ENCODE results near the gene OR2AG2. TPM values are rescaled to one million over a fixed set of nuclear protein-coding genes. Genes with fewer than 3 reads are reported as not detected.

OR2AG2 gene
- 11.1 and 11.8 TPM in 2 replicates for total RNA-seq (2011; cell fraction: chromatin; rRNA removed; ENCODE audit: low replicate concordance)
- total RNA-seq (2011; cell fraction: nucleolus; rRNA removed), result 4.7 and 6.4 TPM in 2 replicates
- total RNA-seq (2011; cell fraction: nucleoplasm; rRNA removed), result 17.2 and 55.7 TPM in 2 replicates
- 0.23 and 0.65 TPM in 2 replicates for total RNA-seq (2014; rRNA removed)
- total RNA-seq (2014; rRNA removed; fragmentation: Illumina TruSeq; extraction: Trizol), result 0.73 and 0.77 TPM in 2 replicates
- 0.38 and 0.58 TPM in 2 replicates for total RNA-seq (2015; rRNA removed; fragmentation: Illumina TruSeq; extraction: Trizol)
- 0.42 and 0.55 TPM in 2 replicates for total RNA-seq (2021)
- polyA plus RNA-seq (2011; rRNA removed), result 0.66 and 0.91 TPM in 2 replicates
- polyA plus RNA-seq (2011; cell fraction: cytosol; rRNA removed), result 0.74 and 1.4 TPM in 2 replicates
- polyA plus RNA-seq (2011; cell fraction: nucleus; rRNA removed), result 1.0 and 3.0 TPM in 2 replicates
- polyA plus RNA-seq (2012), result 0.29 and 1.0 TPM in 2 replicates
- polyA plus RNA-seq (2014; fragmentation: Illumina TruSeq; extraction: Trizol), result 0.71 and 0.79 TPM in 2 replicates
- under 1 TPM; 0.15 to 0.18 TPM for polyA plus RNA-seq (2014; fragmentation: Nextera tagmentation; extraction: Ambion mirVana)
- 0.37 and 0.67 TPM in 2 replicates for polyA plus RNA-seq (2014; rRNA removed)
- polyA minus RNA-seq (2011; rRNA and poly(A)+ RNA removed), result 6.1 and 8.9 TPM in 2 replicates
- polyA minus RNA-seq (2011; cell fraction: cytosol; rRNA and poly(A)+ RNA removed), result 0.48 TPM in 1 of 2 replicates, not detected in the other
- polyA minus RNA-seq (2011; cell fraction: nucleus; rRNA and poly(A)+ RNA removed), result 4.2 and 6.1 TPM in 2 replicates
- percentile 41 among the genes with signal in this experiment for Bru-seq, nascent RNA
- BruChase-seq, experiment 1, labeled RNA remaining after a 2-hour chase, result percentile 50 among the genes with signal in this experiment
- percentile 53 among the genes with signal in this experiment for BruChase-seq, experiment 2, labeled RNA remaining after a 6-hour chase
- long read RNA-seq, experiment 1, partial matches to known transcripts, result 0 of 2 reads
- long read RNA-seq, experiment 1, other reads (novel, unspliced or antisense), result 0 of 2 reads
- long read RNA-seq, experiment 2, result 0 reads
- long read RNA-seq, experiment 3, result 0 reads

DNA sequence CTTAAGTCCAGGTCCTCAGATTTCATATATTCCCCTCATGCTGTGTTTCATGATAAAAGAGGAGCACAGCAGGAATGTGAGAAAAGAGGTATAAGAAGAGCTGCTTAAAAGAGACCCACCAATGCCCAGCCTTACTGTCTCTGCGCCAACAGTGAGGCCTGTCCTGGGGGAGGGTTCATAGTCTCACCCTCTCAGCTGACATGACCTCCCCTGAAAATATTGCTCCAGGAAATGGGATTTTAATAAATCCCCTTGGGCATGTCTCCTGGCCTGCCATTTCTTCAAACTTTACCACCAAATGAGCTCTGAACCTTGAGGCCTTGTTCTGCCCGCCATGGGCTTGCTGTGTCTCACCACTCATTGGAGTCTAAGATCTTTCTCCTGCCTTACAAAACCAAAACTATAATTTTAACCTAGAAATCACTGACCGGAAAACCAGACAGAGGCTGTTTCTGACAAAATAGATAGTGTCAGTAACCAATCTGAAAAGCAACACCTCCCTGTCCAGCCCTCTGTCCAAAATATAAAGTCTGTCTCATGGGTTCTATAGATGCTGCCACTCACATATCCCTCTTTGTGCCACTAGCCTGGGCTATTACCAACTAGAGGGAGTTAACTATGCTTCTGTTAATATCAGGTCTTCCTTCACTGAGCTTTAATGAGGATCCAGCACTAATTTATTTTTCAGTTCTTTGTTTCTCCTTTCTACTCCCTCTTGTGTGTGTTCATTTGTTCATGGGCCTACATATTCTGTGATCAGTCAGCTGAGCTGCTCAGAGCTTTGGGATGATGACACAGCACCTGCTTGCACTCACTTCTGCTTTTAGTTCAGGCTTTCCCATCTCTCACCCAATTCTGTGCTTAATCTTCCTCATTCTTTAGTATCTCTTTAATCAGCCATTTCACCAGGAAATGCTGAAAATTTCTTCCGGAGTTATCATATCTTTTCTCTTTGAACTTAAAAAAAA lies at the start of gene OR2AG2:
TSS of gene OR2AG2 (minus strand) at position 51 of the 968 bp plus-strand sequence. CDS start 3,019 bp downstream, outside the sequence.
- peak; percentile 15 for FAIRE-seq
- TF ChIP-seq TOE1 (IDR thresholded peaks at IDR 0.05; ENCODE audit: borderline replicate concordance) (no peak), TOE1 (CRISPR knock-in tag; IDR thresholded peaks at IDR 0.05; ENCODE audit: borderline replicate concordance, low read depth) (no peak), CBX3 (IDR thresholded peaks at IDR 0.05; ENCODE audit: borderline replicate concordance in 1 of 2, low read length in 2 of 2) (no peak), ZNF766 (CRISPR knock-in tag; conservative IDR thresholded peaks at IDR 0.05) (0 out of 2 replicates have a peak, but pooled peaks have one; percentile 34), CBFA2T2 (conservative IDR thresholded peaks at IDR 0.05) (no peak), SETDB1 (IDR thresholded peaks at IDR 0.05; ENCODE audit: low read length) (no peak), ZNF124 (CRISPR knock-in tag; IDR thresholded peaks at IDR 0.05) (no peak), NFE2 (IDR thresholded peaks at IDR 0.05; ENCODE audit: low read depth) (peak; percentile 92), ZNF316 (IDR thresholded peaks at IDR 0.05) (peak; percentile 52; the same call in 1 of the 2 replicates), HMG20B (CRISPR knock-in tag; IDR thresholded peaks at IDR 0.05) (no peak), SPI1 (IDR thresholded peaks at IDR 0.05; ENCODE audit: borderline replicate concordance, low read depth, low read length) (peak; percentile 95), ZNF584 (CRISPR knock-in tag; IDR thresholded peaks at IDR 0.05; ENCODE audit: low read depth) (no peak), HNRNPUL1 (IDR thresholded peaks at IDR 0.05; ENCODE audit: low read length) (no peak), ZNF134 (CRISPR knock-in tag; conservative IDR thresholded peaks at IDR 0.05) (no peak), RNF2 (IDR thresholded peaks at IDR 0.05) (no peak)
- TF ChIP-seq, protein P1, sequence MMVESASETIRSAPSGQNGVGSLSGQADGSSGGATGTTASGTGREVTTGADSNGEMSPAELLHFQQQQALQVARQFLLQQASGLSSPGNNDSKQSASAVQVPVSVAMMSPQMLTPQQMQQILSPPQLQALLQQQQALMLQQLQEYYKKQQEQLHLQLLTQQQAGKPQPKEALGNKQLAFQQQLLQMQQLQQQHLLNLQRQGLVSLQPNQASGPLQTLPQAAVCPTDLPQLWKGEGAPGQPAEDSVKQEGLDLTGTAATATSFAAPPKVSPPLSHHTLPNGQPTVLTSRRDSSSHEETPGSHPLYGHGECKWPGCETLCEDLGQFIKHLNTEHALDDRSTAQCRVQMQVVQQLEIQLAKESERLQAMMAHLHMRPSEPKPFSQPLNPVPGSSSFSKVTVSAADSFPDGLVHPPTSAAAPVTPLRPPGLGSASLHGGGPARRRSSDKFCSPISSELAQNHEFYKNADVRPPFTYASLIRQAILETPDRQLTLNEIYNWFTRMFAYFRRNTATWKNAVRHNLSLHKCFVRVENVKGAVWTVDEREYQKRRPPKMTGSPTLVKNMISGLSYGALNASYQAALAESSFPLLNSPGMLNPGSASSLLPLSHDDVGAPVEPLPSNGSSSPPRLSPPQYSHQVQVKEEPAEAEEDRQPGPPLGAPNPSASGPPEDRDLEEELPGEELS (CRISPR knock-in tag; IDR thresholded peaks at IDR 0.05; ENCODE audit: borderline replicate concordance), result no peak

More for the DNA sequence above, at the start of gene OR2AG2:
- peaks cover 2 to 4% of the 10 kb centered on the region in 2 experiments; a peak in 2 of 5 replicates for H3K27me3 ChIP-seq (ENCODE audit: control insufficient read depth in 2 of 2, insufficient read depth in 2 of 2, low read length in 2 of 2)
- no peaks in the 10 kb centered on the region for H3K36me3 ChIP-seq (ENCODE audit: control insufficient read depth, insufficient read depth, low read length)
- BruUV-seq (replicated peaks), result no TSS peak
- ATAC-seq, result peak; percentile 74; the same call in 2 of the 3 replicates
- no peak within 1 kb of the TSS for H3K4me2 ChIP-seq (ENCODE audit: insufficient read depth, low read length)
- no peaks in the 10 kb centered on the region for H3K4me1 ChIP-seq (replicated peaks in 1 of 2; ENCODE audit: control insufficient read depth in 2 of 2, insufficient read depth in 2 of 2, low read length in 2 of 2)
- 29% methylated on average over 4 of the region's 4 CpGs for WGBS (ENCODE audit: insufficient coverage, low coverage, missing lambda C conversion rate)
- no peak within 1 kb of the TSS for H3K9ac ChIP-seq (ENCODE audit: insufficient read depth in 1 of 2, low read depth in 2 of 2, low read length in 2 of 2)
- in situ Hi-C loops (cut with MboI), result no loop called here
- no peak within 1 kb of the TSS for H3K27ac ChIP-seq (ENCODE audit: extremely low read depth, low read depth, low read length)
- no peaks in the 10 kb centered on the region for H3K9me3 ChIP-seq (replicated peaks; ENCODE audit: control insufficient read depth, insufficient read depth, low read depth, low read length)
- POLR2A ChIA-PET, result interaction anchor here (0.6 to 1.4 kb wide), 4 partner anchors 17 to 867 kb away, joined by 3 to 4 read pairs (median 3); no protein-coding TSS in a partner anchor
- peak in 1 of 4 experiments; percentile 11 for DNase-seq (ENCODE audit: extremely low read depth in 1 of 4, low spot score in 3 of 4)
- H3K9me1 ChIP-seq (ENCODE audit: control insufficient read depth, insufficient read depth, low read length), result no peaks in the 10 kb centered on the region
- CTCF ChIA-PET (ENCODE audit: low intra/inter-chr PET ratio), result no interaction called here
- no peak within 1 kb of the TSS for H3K4me3 ChIP-seq
- H2AFZ ChIP-seq (ENCODE audit: low read depth, low read length), result no peak within 1 kb of the TSS
- no peaks in the 10 kb centered on the region for H4K20me1 ChIP-seq (replicated peaks; ENCODE audit: control insufficient read depth, insufficient read depth, low read length)
- no peaks in the 10 kb centered on the region for H3K79me2 ChIP-seq (ENCODE audit: control insufficient read depth, insufficient read depth, low read length)
- intact Hi-C loops (cut with micrococcal nuclease), result no loop called here

Measured in K562 (cell line).